Cerebellar cortex (tissue), 1 donor: ENCODE measurements around the gene MRPL4.

Experiments
- DNase-seq: peaks from one replicate; pipeline ENCODE4 v3.0.0-alpha.2; 2015; ENCODE audit warnings: low spot score

Gene MRPL4

GRCh38 chr19:10289167-10289835, 37.3 kb downstream of the MRPL4 start:
- DNase-seq, result peak; percentile 71

GRCh38 chr19:10289836-10290356, 37.9 kb downstream of the MRPL4 start, which contains the start of gene ICAM5:
Gene ICAM5 (plus strand): TSS chr19:10289952. CDS start chr19:10290044, 92 bp downstream.
- DNase-seq, result no peak

- no peak for DNase-seq
These were observed 38.4 kb downstream of the MRPL4 start for GRCh38 chr19:10290357-10290875.

GRCh38 chr19:10290876-10291553, 39.0 kb downstream of the MRPL4 start:
- no peak for DNase-seq

- DNase-seq, result no peak
These were observed 39.7 kb downstream of the MRPL4 start for GRCh38 chr19:10291554-10292205.

GRCh38 chr19:10292206-10292788, 40.3 kb downstream of the MRPL4 start:
- DNase-seq, result no peak

GRCh38 chr19:10292789-10293636, 41.0 kb downstream of the MRPL4 start:
- no peak for DNase-seq

GRCh38 chr19:10293637-10294367, 41.8 kb downstream of the MRPL4 start:
- DNase-seq, result no peak

GRCh38 chr19:10294368-10294697, 42.3 kb downstream of the MRPL4 start:
- DNase-seq, result no peak

GRCh38 chr19:10295305-10295846, 43.4 kb downstream of the MRPL4 start:
- no peak for DNase-seq

GRCh38 chr19:10295847-10296591, 44.0 kb downstream of the MRPL4 start:
- no peak for DNase-seq

GRCh38 chr19:10299545-10300458, 47.8 kb downstream of the MRPL4 start:
- no peak for DNase-seq

- no peak for DNase-seq
These were observed 53.3 kb downstream of the MRPL4 start for GRCh38 chr19:10305139-10305806.

- no peak for DNase-seq
These were observed 54.3 kb downstream of the MRPL4 start for GRCh38 chr19:10306327-10306726.

- DNase-seq, result no peak
These were observed 57.4 kb downstream of the MRPL4 start, which contains the start of gene ZGLP1 for GRCh38 chr19:10309423-10309822. Gene ZGLP1 (minus strand): TSS chr19:10309815.
